ENCODE measurements around the gene UBR4.

UBR4 gene

DNA sequence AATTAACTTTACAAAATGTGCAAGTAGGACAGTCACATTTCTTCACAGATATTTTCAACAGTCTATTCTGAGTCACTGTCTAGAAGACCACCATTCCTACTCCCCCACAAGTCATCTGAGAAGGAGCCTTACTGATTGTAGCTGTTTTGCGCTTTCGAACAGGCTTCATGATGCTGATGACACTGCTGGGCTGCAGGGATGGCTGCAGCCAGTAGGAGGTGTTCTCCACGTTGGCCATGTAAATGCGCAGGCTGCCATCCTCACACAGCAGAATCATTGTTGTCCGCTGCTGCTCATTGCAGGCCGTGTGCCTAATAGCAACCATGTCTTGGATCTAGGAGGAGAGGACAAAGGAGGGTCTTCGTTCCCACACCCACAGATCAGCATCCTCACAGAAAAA lies 56.9 kb downstream of the UBR4 start:
- no peak overlapping the region for H3K4me3 ChIP-seq (replicated peaks in 1 of 2; ENCODE audit: low read depth in 2 of 2, low read length in 2 of 2)
- DNase-seq (ENCODE audit: low read depth in 2 of 2): no peak
- TF ChIP-seq, protein P1, sequence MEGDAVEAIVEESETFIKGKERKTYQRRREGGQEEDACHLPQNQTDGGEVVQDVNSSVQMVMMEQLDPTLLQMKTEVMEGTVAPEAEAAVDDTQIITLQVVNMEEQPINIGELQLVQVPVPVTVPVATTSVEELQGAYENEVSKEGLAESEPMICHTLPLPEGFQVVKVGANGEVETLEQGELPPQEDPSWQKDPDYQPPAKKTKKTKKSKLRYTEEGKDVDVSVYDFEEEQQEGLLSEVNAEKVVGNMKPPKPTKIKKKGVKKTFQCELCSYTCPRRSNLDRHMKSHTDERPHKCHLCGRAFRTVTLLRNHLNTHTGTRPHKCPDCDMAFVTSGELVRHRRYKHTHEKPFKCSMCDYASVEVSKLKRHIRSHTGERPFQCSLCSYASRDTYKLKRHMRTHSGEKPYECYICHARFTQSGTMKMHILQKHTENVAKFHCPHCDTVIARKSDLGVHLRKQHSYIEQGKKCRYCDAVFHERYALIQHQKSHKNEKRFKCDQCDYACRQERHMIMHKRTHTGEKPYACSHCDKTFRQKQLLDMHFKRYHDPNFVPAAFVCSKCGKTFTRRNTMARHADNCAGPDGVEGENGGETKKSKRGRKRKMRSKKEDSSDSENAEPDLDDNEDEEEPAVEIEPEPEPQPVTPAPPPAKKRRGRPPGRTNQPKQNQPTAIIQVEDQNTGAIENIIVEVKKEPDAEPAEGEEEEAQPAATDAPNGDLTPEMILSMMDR (IDR thresholded peaks at IDR 0.05; ENCODE audit: low read depth, low read length): peak; percentile 6

DNA sequence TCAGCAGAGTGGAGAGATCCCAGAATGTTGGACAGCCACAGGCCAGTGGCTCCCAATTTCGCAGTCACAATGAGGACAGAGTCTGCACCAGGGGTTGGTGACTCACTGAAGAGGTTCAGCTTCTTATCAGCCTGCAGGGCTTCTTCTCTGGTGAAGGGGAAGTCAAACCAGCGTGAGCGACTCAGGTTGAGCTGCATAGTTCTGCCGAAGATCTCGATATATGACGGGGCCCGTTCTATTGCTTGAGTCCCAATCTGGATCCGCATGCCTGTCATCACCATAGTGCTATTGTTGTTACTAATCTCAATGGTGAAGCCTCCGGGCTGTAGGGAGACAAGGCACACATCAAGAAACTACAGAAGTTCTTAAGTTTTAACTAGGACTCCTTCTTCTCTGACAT lies 58.5 kb downstream of the UBR4 start:
- no peak overlapping the region for H3K4me3 ChIP-seq (replicated peaks in 1 of 2; ENCODE audit: low read depth in 2 of 2, low read length in 2 of 2)
- TF ChIP-seq, protein P1 (IDR thresholded peaks at IDR 0.05; ENCODE audit: low read depth, low read length): no peak
- no peak for DNase-seq (ENCODE audit: low read depth in 2 of 2)

DNA sequence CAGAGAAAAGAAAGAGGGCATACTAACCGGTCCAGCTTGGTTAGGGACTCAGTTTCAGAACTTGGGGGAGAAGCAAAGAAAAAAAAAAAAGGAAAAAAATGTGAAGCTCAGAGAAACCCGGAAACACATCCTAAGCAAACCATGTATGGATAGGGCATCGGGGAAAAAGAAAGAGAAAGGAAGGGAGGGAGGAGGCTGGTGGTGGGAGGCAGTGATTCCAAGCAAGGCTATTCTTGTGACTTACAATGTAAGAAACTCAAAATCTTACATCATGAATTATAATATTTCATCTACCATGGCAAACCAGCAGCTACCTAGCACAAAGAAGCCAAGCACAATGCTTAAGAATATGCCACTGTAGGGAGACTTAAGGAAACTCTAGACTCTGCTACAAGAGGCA lies 60.3 kb downstream of the UBR4 start:
- TF ChIP-seq, protein P1 (IDR thresholded peaks at IDR 0.05; ENCODE audit: low read depth, low read length): no peak
- DNase-seq (ENCODE audit: low read depth in 2 of 2): no peak
- no peak overlapping the region for H3K4me3 ChIP-seq (replicated peaks in 1 of 2; ENCODE audit: low read depth in 2 of 2, low read length in 2 of 2)

DNA sequence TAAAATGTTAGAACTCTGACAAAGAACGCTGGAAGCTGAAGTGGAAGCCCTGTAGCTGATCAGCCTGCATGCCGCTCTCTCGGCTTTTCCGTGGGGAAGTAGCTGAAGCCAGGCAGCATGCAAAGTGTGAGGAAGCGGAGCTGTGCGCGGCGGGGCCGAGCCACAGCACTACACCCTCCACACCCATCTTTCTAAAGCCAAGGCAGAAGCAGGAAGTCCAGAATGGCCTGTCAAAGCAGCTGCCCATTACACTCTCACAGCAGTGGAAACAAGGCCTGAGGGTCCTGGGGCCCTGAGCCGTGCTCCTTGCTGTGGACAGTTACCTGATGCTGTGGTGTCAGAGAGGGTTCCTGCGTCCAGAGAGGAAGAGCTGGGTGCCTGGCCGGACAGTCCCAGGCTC lies 69.6 kb downstream of the UBR4 start:
- no peak overlapping the region for H3K4me3 ChIP-seq (replicated peaks in 1 of 2; ENCODE audit: low read depth in 2 of 2, low read length in 2 of 2)
- DNase-seq (ENCODE audit: low read depth in 2 of 2): no peak
- TF ChIP-seq, protein P1 (IDR thresholded peaks at IDR 0.05; ENCODE audit: low read depth, low read length): no peak

DNA sequence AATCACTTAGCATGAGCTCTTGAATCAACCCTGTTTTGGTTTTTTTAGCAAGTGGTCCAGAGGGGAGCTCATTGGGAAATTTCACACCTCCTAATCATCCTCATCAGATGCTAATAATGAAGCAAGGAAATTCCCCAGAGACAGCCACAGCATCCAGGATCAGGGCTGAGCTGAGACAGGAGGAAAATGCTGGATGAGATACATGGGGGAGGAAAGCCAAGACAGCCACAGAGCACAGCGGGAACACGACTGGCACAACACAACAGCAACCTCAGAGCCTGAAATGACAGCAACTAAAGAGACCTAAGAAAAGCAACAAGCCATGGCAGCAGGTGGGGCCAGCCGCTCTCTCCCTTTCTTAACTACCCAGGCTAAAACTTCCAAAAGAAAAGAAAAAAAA lies 70.4 kb downstream of the UBR4 start:
- TF ChIP-seq, protein P1 (IDR thresholded peaks at IDR 0.05; ENCODE audit: low read depth, low read length): no peak

DNA sequence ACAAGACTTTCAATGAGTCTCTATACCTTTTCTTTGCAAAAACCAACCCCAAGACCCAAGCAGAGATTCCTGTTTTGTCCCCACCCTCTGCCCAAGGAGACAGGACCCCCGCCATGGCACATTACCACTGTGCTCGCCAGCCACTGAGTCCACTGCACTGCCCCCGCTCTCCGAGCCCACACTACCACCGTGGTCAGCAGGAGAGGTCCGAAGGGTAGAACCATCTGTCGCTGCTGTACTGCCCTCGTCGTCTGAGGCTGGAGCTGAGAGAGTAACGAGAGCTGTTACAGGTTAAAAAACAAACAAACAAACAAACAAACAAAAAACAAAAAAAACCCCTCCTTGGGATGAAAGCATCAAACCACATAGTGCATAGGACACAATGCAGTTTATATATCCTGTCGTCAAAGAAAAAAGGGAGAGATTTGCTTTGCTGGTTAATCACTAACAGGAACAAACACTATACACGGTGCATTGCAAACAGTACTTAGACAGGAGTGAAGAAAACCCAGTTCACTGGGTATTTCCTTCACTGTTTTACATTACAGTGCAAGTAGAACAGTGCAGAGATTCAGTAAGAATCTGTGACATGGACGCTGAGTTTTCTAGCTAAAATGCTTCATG lies 71.0 kb downstream of the UBR4 start:
- H3K4me3 ChIP-seq (replicated peaks in 1 of 2; ENCODE audit: low read depth in 2 of 2, low read length in 2 of 2): no peak overlapping the region
- DNase-seq (ENCODE audit: low read depth in 2 of 2): no peak
- TF ChIP-seq, protein P1 (IDR thresholded peaks at IDR 0.05; ENCODE audit: low read depth, low read length): no peak

More for the DNA sequence above, 70.4 kb downstream of the UBR4 start:
- DNase-seq (ENCODE audit: low read depth in 2 of 2): no peak
- H3K4me3 ChIP-seq (replicated peaks in 1 of 2; ENCODE audit: low read depth in 2 of 2, low read length in 2 of 2): no peak overlapping the region

DNA sequence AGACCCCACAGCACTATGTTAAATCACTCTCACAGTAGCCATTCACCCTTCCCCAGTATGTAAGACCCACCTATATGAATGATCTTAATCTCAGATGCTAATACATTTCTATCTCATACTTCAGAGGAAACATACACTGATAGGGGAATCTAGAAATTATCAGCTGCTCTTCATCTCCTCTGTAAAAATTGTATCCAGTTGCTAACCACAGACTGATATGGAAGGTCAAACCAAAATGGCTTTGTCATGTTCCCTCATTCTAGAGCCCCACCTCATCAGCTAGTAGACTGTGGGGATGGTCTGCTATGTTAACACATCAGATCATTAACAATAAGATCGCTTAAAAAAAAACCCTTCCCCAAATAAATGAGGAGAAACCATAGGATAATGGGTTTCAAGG lies 71.7 kb downstream of the UBR4 start:
- no peak overlapping the region for H3K4me3 ChIP-seq (replicated peaks in 1 of 2; ENCODE audit: low read depth in 2 of 2, low read length in 2 of 2)
- DNase-seq (ENCODE audit: low read depth in 2 of 2): no peak
- TF ChIP-seq, protein P1 (IDR thresholded peaks at IDR 0.05; ENCODE audit: low read depth, low read length): no peak

Data from cardiac fibroblast (primary cell).